H1 (cell line): Measurements from ENCODE around the gene PPP2R2B. TPM values are rescaled to one million over a fixed set of nuclear protein-coding genes. Genes with fewer than 3 reads are reported as not detected.

Experiments
- ASH2L ChIP-seq: fragments of 200-600, 300-600 bp; sonication (generic); IDR thresholded peaks from one replicate; pipeline ENCODE4 v1.7.1; 2017; ENCODE audit warnings: low read length
- CHD1 ChIP-seq: IDR thresholded peaks from 2 replicates; pipeline ENCODE4 v1.6.1; 2012; ENCODE audit warnings: low read depth, low read length, improper control_type of control experiment
- CHD2 ChIP-seq: IDR thresholded peaks from 2 replicates; pipeline ENCODE4 v1.6.1; 2012; ENCODE audit warnings: low read length, improper control_type of control experiment
- CREB1 ChIP-seq: IDR thresholded peaks from 2 replicates; pipeline ENCODE4 v1.6.1; 2012; ENCODE audit warnings: inconsistent platforms
- HDAC2 ChIP-seq, 2 experiments: fragments of 300-600 bp in 1 of 2; sonication (generic) in 1 of 2; IDR thresholded peaks; 2 replicates each; pipeline ENCODE4 v1.6.1; 2011 to 2012; ENCODE audit warnings: low read depth in 2 of 2, low read length in 2 of 2, mild to moderate bottlenecking in 2 of 2, moderate library complexity in 2 of 2, borderline replicate concordance in 1 of 2, inconsistent platforms in 1 of 2
- KDM1A ChIP-seq: fragments of 200-600, 300-600 bp; sonication (generic); IDR thresholded peaks from 2 replicates; pipeline ENCODE4 v1.7.1; 2016; ENCODE audit warnings: mild to moderate bottlenecking, low read length, borderline replicate concordance
- KDM5A ChIP-seq: fragments of 200-600 bp; IDR thresholded peaks from 2 replicates; pipeline ENCODE4 v1.7.1; 2012; ENCODE audit warnings: mild to moderate bottlenecking, low read length, inconsistent platforms, mixed read lengths
- POLR2A ChIP-seq, 2 experiments: IDR thresholded peaks; 1 replicate in 1 of 2; 2 replicates in 1 of 2; pipeline ENCODE4 v1.6.1; 2011; ENCODE audit warnings: low read depth in 2 of 2, low read length in 2 of 2, mild to moderate bottlenecking in 2 of 2; ENCODE audit errors: control extremely low read depth in 1 of 2
- POLR2AphosphoS5 ChIP-seq: IDR thresholded peaks from 2 replicates; pipeline ENCODE4 v1.6.1; 2011; ENCODE audit warnings: low read depth, low read length
- SAP30 ChIP-seq: fragments of 300-600 bp; sonication (generic); IDR thresholded peaks from 2 replicates; pipeline ENCODE4 v1.7.1; 2012; ENCODE audit warnings: low read length, moderate library complexity, mild to moderate bottlenecking, inconsistent platforms; ENCODE audit not compliant: insufficient read depth, insufficient replicate concordance
- SIN3A ChIP-seq, 2 experiments: IDR thresholded peaks in 1 of 2; conservative IDR thresholded peaks in 1 of 2; 2 replicates each; pipeline ENCODE4 v1.6.1; 2011 to 2012; ENCODE audit warnings: low read length in 2 of 2, improper control_type of control experiment in 1 of 2, low read depth in 1 of 2, mild to moderate bottlenecking in 1 of 2
- SIX5 ChIP-seq: IDR thresholded peaks from 2 replicates; pipeline ENCODE4 v1.6.1; 2011; ENCODE audit warnings: mild to moderate bottlenecking, low read depth, low read length
- SP4 ChIP-seq: IDR thresholded peaks from 2 replicates; pipeline ENCODE4 v1.6.1; 2012; ENCODE audit warnings: low read length, inconsistent platforms
- TAF1 ChIP-seq: IDR thresholded peaks from 2 replicates; pipeline ENCODE4 v1.6.1; 2011; ENCODE audit warnings: mild to moderate bottlenecking, low read depth, low read length
- TEAD4 ChIP-seq: IDR thresholded peaks from 2 replicates; pipeline ENCODE4 v1.6.1; 2012; ENCODE audit warnings: low read depth, low read length, inconsistent platforms, mixed read lengths
- YY1 ChIP-seq: IDR thresholded peaks from 2 replicates; pipeline ENCODE4 v1.6.1; 2011; ENCODE audit warnings: low read depth, mild to moderate bottlenecking, low read length
- ZNF274 ChIP-seq: IDR thresholded peaks from 2 replicates; pipeline ENCODE4 v1.7.0; 2012; ENCODE audit warnings: low read length, borderline replicate concordance; ENCODE audit errors: extremely low read depth
- polyA plus RNA-seq, 7 experiments: library from polyadenylated mRNA; depleted of rRNA in 3 of 7; stranded (reverse) in 5 of 7; unstranded in 2 of 7; fragments of >200 nt in 5 of 7; fragments of 200-250 nt in 2 of 7; gene quantifications; 1 replicate in 5 of 7; 2 replicates in 1 of 7; 4 replicates in 1 of 7; pipeline versions ENCODE4 v1.2.1 to v1.2.3, GENCODE V29; 2011 to 2013; ENCODE audit warnings: missing spikeins in 2 of 7, mixed read lengths in 2 of 7
- total RNA-seq: library from RNA; stranded (reverse); fragmentation: NEBNext Ultra II Directional; extraction: Animal tissue kit (Norgen Biotek cat#: 25700); gene quantifications from 2 replicates; pipeline ENCODE4 v1.2.1, GENCODE V29; 2021
- TF ChIP-seq, protein P1 (sequence below): IDR thresholded peaks from 2 replicates; pipeline ENCODE4 v1.6.1; 2011; ENCODE audit warnings: low read length, improper control_type of control experiment
- TF ChIP-seq, protein P2 (sequence below): IDR thresholded peaks from 2 replicates; pipeline ENCODE4 v1.6.1; 2012; ENCODE audit warnings: inconsistent platforms

PPP2R2B gene
- total and polyA plus RNA-seq, 2 of the 8 experiments (the other 6 are each of a cell fraction or from before 2014, with no cell fraction given), result 21.1 to 37.1 TPM

DNA sequence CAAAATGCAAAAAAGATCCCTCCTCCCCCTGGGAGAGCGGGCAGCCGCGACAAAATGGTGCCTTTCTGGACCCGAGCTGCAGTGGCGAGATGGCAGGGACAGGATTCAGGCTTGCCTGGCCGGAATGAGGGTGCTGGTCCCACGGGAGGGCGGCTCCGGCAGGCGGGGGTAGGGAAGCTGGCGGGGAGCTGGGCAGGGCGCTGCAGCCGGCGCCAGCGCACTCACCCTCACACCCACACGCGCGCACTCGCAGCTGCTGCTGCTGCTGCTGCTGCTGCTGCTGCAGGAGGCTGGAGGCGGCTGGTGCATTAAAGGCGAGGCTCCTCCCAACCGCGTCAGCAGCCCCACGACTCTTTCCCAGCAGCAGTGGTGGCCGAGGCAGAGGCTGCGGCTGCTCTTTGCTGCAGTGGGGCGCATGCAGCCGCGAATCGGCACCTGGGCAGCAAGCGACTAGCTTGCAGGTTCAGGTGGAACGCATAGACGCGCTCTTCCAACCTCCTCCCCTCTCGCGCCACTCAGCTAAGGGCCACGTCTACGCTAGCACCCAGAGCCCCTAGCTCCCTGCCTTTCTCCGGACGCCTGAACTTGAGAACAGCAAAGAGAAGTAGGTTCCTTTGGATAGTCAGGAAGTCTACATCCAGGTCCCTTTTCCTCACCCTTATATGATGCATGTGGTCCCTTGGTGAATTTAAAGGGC lies at the start of gene PPP2R2B (continued):
- TF ChIP-seq, protein P1, sequence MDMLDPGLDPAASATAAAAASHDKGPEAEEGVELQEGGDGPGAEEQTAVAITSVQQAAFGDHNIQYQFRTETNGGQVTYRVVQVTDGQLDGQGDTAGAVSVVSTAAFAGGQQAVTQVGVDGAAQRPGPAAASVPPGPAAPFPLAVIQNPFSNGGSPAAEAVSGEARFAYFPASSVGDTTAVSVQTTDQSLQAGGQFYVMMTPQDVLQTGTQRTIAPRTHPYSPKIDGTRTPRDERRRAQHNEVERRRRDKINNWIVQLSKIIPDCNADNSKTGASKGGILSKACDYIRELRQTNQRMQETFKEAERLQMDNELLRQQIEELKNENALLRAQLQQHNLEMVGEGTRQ, result no peak
- TF ChIP-seq TAF1 (peak; percentile 41; the same call in 1 of the 2 replicates), YY1 (no peak; the same call in 1 of the 2 replicates), CHD2 (no peak), KDM5A (no peak), TEAD4 (no peak), SAP30 (peak; percentile 23), KDM1A (no peak), HDAC2 (IDR thresholded peaks at IDR 0.05; ENCODE audit: borderline replicate concordance in 1 of 2, low read depth in 2 of 2, low read length in 2 of 2) (no peak), SIX5 (no peak), CREB1 (peak; percentile 60), POLR2A (IDR thresholded peaks at IDR 0.05; ENCODE audit: control extremely low read depth in 1 of 2, low read depth in 2 of 2, low read length in 2 of 2) (0 out of 3 replicates have a peak, but pooled peaks of 1 of the 2 experiments have one; percentile 21), ZNF274 (no peak), SP4 (no peak), CHD1 (no peak), POLR2AphosphoS5 (0 out of 2 replicates have a peak, but pooled peaks have one; percentile 38), ASH2L (peak; percentile 74), SIN3A (conservative IDR thresholded peaks at IDR 0.05 in 1 of 2, IDR thresholded peaks at IDR 0.05 in 1 of 2; ENCODE audit: low read depth in 1 of 2, low read length in 2 of 2) (no peak)
- TF ChIP-seq, protein P2, sequence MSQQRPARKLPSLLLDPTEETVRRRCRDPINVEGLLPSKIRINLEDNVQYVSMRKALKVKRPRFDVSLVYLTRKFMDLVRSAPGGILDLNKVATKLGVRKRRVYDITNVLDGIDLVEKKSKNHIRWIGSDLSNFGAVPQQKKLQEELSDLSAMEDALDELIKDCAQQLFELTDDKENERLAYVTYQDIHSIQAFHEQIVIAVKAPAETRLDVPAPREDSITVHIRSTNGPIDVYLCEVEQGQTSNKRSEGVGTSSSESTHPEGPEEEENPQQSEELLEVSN, result no peak
